H1 (cell line): Measurements from ENCODE around the gene SNX2. TPM values are rescaled to one million over a fixed set of nuclear protein-coding genes. Genes with fewer than 3 reads are reported as not detected.

Source experiments
- CTCF ChIA-PET: fragments of 300-600 bp; sonication (Branson Sonifier 250); formaldehyde crosslinking; loops from one replicate; lab custom pipeline; 2021; ENCODE audit not compliant: partially characterized antibody; lab: Charles Lee
- POLR2A ChIA-PET: fragments of 300-600 bp; sonication (Branson Sonifier 250); formaldehyde crosslinking; loops from one replicate; lab custom pipeline; 2021; ENCODE audit warnings: inconsistent platforms; ENCODE audit not compliant: partially characterized antibody; lab: Charles Lee
- DNase-seq, 2 experiments: peaks; one replicate each; pipeline versions ENCODE4 v3.0.0 to v3.0.0-alpha.2; 2010 to 2022; ENCODE audit warnings: low spot score in 2 of 2, low read depth in 1 of 2, mixed read lengths in 1 of 2
- FAIRE-seq: peaks from 2 replicates; lab custom pipeline; 2011; peaks lifted over from hg19 to GRCh38; lab: Jason Lieb, UNC
- H2AFZ ChIP-seq: 2 replicates; pipeline ENCODE4 v1.8.1; 2012; ENCODE audit warnings: low read length, inconsistent platforms
- H2AK5ac ChIP-seq: 2 replicates; pipeline ENCODE4 v1.6.1; 2013; ENCODE audit warnings: low read depth, low read length
- H2BK120ac ChIP-seq: replicated peaks from 2 replicates; pipeline ENCODE3; 2013; ENCODE audit warnings: low read depth, low read length, inconsistent platforms
- H2BK12ac ChIP-seq: 2 replicates; pipeline ENCODE4 v1.6.1; 2013; ENCODE audit warnings: low read depth, low read length
- H2BK15ac ChIP-seq: 2 replicates; pipeline ENCODE4 v1.6.1; 2013; ENCODE audit warnings: low read length
- H2BK20ac ChIP-seq: 2 replicates; pipeline ENCODE4 v1.6.1; 2013; ENCODE audit warnings: low read length
- H2BK5ac ChIP-seq: 2 replicates; pipeline ENCODE4 v1.6.1; 2013; ENCODE audit warnings: low read depth, low read length
- H3K14ac ChIP-seq: 2 replicates; pipeline ENCODE4 v1.6.1; 2013; ENCODE audit warnings: inconsistent platforms; ENCODE audit not compliant: insufficient read length
- H3K18ac ChIP-seq: 2 replicates; pipeline ENCODE4 v1.6.1; 2013; ENCODE audit warnings: low read length; ENCODE audit errors: extremely low read depth
- H3K23ac ChIP-seq: 2 replicates; pipeline ENCODE4 v1.6.1; 2013; ENCODE audit warnings: inconsistent platforms; ENCODE audit not compliant: insufficient read length
- H3K23me2 ChIP-seq: 2 replicates; pipeline ENCODE4 v1.6.1; 2013; ENCODE audit warnings: low read depth, low read length
- H3K27ac ChIP-seq: 2 replicates; pipeline ENCODE4 v1.6.1; 2011; ENCODE audit warnings: low read depth, low read length, inconsistent platforms
- H3K27me3 ChIP-seq, 4 experiments: replicated peaks in 1 of 4; 1 replicate in 1 of 4; 2 replicates in 3 of 4; pipeline versions ENCODE4 v1.6.1 to v1.8.1; 2011 to 2013; ENCODE audit warnings: low read length in 3 of 4, mild to moderate bottlenecking in 3 of 4, inconsistent platforms in 2 of 4, mixed read lengths in 2 of 4, moderate library complexity in 1 of 4; ENCODE audit not compliant: control insufficient read depth in 3 of 4, insufficient read depth in 3 of 4; ENCODE audit errors: extremely low read depth in 1 of 4
- H3K36me3 ChIP-seq, 4 experiments: 2 replicates each; pipeline versions ENCODE4 v1.6.1 to v1.8.1; 2011 to 2013; ENCODE audit warnings: mild to moderate bottlenecking in 4 of 4, low read length in 3 of 4, moderate library complexity in 2 of 4, control low read depth in 1 of 4, inconsistent platforms in 1 of 4; ENCODE audit not compliant: insufficient read depth in 4 of 4, control insufficient read depth in 2 of 4
- H3K4ac ChIP-seq: replicated peaks from 2 replicates; pipeline ENCODE3; 2013; ENCODE audit warnings: low read length, low read depth, mixed read lengths, inconsistent platforms; ENCODE audit not compliant: insufficient read length
- H3K4me1 ChIP-seq, 4 experiments: replicated peaks in 1 of 4; 1 replicate in 1 of 4; 2 replicates in 3 of 4; pipeline versions ENCODE4 v1.6.1 to v1.8.1; 2011 to 2013; ENCODE audit warnings: low read length in 3 of 4, inconsistent platforms in 2 of 4, mixed read lengths in 1 of 4; ENCODE audit not compliant: insufficient read depth in 4 of 4, control insufficient read depth in 3 of 4
- H3K4me2 ChIP-seq, 2 experiments: 2 replicates each; pipeline versions ENCODE4 v1.6.1 to v1.8.1; 2011 to 2013; ENCODE audit warnings: low read depth in 2 of 2, low read length in 2 of 2, control low read depth in 1 of 2, inconsistent platforms in 1 of 2, mild to moderate bottlenecking in 1 of 2; ENCODE audit not compliant: insufficient read depth in 1 of 2
- H3K4me3 ChIP-seq, 4 experiments: fragments of 200-600, 300-600 bp in 1 of 4; sonication (generic), shearing (Covaris generic), sonication (Bioruptor Twin) in 1 of 4; 2 replicates each; pipeline versions ENCODE4 v1.5.1 to v1.8.1; 2011 to 2016; ENCODE audit warnings: low read length in 4 of 4, low read depth in 3 of 4, control low read depth in 2 of 4, inconsistent platforms in 2 of 4, mild to moderate bottlenecking in 2 of 4, mixed read lengths in 1 of 4, moderate library complexity in 1 of 4; ENCODE audit not compliant: insufficient read depth in 2 of 4; ENCODE audit errors: extremely low read depth in 1 of 4
- H3K56ac ChIP-seq: replicated peaks from 2 replicates; pipeline ENCODE3; 2013; ENCODE audit warnings: low read depth, mild to moderate bottlenecking, mixed read lengths, low read length, inconsistent platforms; ENCODE audit not compliant: insufficient read length
- H3K79me1 ChIP-seq: 2 replicates; pipeline ENCODE4 v1.6.1; 2013; ENCODE audit warnings: low read depth, low read length, control low read depth
- H3K79me2 ChIP-seq, 2 experiments: 2 replicates each; pipeline versions ENCODE4 v1.6.1 to v1.8.1; 2012 to 2013; ENCODE audit warnings: low read length in 2 of 2, mild to moderate bottlenecking in 2 of 2, inconsistent platforms in 1 of 2; ENCODE audit not compliant: insufficient read depth in 2 of 2, control insufficient read depth in 1 of 2
- H3K9ac ChIP-seq, 4 experiments: replicated peaks in 1 of 4; 1 replicate in 1 of 4; 2 replicates in 3 of 4; pipeline versions ENCODE4 v1.6.1 to v1.8.1; 2011 to 2013; ENCODE audit warnings: low read depth in 3 of 4, low read length in 3 of 4, control low read depth in 2 of 4, mild to moderate bottlenecking in 2 of 4, moderate library complexity in 2 of 4, inconsistent platforms in 1 of 4; ENCODE audit errors: extremely low read depth in 1 of 4
- H3K9me3 ChIP-seq, 2 experiments: 2 replicates each; pipeline versions ENCODE4 v1.6.1 to v1.8.1; 2012 to 2013; ENCODE audit warnings: mild to moderate bottlenecking in 2 of 2, moderate library complexity in 2 of 2, control low read depth in 1 of 2, inconsistent platforms in 1 of 2, low read depth in 1 of 2, low read length in 1 of 2, mixed read lengths in 1 of 2; ENCODE audit not compliant: insufficient read depth in 2 of 2
- H4K20me1 ChIP-seq, 2 experiments: replicated peaks in 1 of 2; 2 replicates each; pipeline versions ENCODE3 to v1.8.1; 2011 to 2013; ENCODE audit warnings: inconsistent platforms in 2 of 2, low read length in 2 of 2, mild to moderate bottlenecking in 1 of 2; ENCODE audit not compliant: insufficient read depth in 2 of 2, control insufficient read depth in 1 of 2
- H4K5ac ChIP-seq: 2 replicates; pipeline ENCODE4 v1.6.1; 2013; ENCODE audit warnings: low read length, low read depth, mixed read lengths, inconsistent platforms; ENCODE audit not compliant: insufficient read length
- H4K8ac ChIP-seq: 2 replicates; pipeline ENCODE4 v1.8.0; 2013; ENCODE audit warnings: mild to moderate bottlenecking, moderate library complexity, low read length, inconsistent platforms; ENCODE audit not compliant: insufficient read depth; ENCODE audit errors: extremely low read depth
- H4K91ac ChIP-seq: replicated peaks from 2 replicates; pipeline ENCODE3; 2013; ENCODE audit warnings: low read length, mixed read lengths, inconsistent platforms; ENCODE audit not compliant: insufficient read length
- CTBP2 ChIP-seq: IDR thresholded peaks from 2 replicates; pipeline ENCODE4 v1.7.0; 2011; ENCODE audit warnings: borderline replicate concordance, mild to moderate bottlenecking, moderate library complexity, mixed read lengths, low read length; ENCODE audit not compliant: insufficient read depth, insufficient read length
- KDM5A ChIP-seq: fragments of 200-600 bp; IDR thresholded peaks from 2 replicates; pipeline ENCODE4 v1.7.1; 2012; ENCODE audit warnings: mild to moderate bottlenecking, low read length, inconsistent platforms, mixed read lengths
- POLR2AphosphoS5 ChIP-seq: IDR thresholded peaks from 2 replicates; pipeline ENCODE4 v1.6.1; 2011; ENCODE audit warnings: low read depth, low read length
- RBBP5 ChIP-seq: IDR thresholded peaks from 2 replicates; pipeline ENCODE4 v1.7.1; 2012; ENCODE audit warnings: low read depth, mild to moderate bottlenecking, inconsistent platforms, low read length, moderate library complexity, borderline replicate concordance
- RXRA ChIP-seq: IDR thresholded peaks from 2 replicates; pipeline ENCODE4 v1.6.1; 2011; ENCODE audit warnings: low read depth, mild to moderate bottlenecking, low read length, moderate library complexity; ENCODE audit not compliant: insufficient read depth
- SIN3A ChIP-seq, 2 experiments: IDR thresholded peaks in 1 of 2; conservative IDR thresholded peaks in 1 of 2; 2 replicates each; pipeline ENCODE4 v1.6.1; 2011 to 2012; ENCODE audit warnings: low read length in 2 of 2, improper control_type of control experiment in 1 of 2, low read depth in 1 of 2, mild to moderate bottlenecking in 1 of 2
- SP1 ChIP-seq: IDR thresholded peaks from 2 replicates; pipeline ENCODE4 v1.6.1; 2011; ENCODE audit warnings: low read depth, low read length
- SUZ12 ChIP-seq: fragments of 200-600 bp; sonication (generic); IDR thresholded peaks from 2 replicates; pipeline ENCODE4 v1.6.1; 2012; ENCODE audit warnings: mild to moderate bottlenecking, inconsistent platforms, low read length, moderate library complexity, mixed read lengths
- TAF1 ChIP-seq: IDR thresholded peaks from 2 replicates; pipeline ENCODE4 v1.6.1; 2011; ENCODE audit warnings: mild to moderate bottlenecking, low read depth, low read length
- TAF7 ChIP-seq: optimal IDR thresholded peaks from 2 replicates; pipeline ENCODE3; 2011; ENCODE audit warnings: low read depth, mild to moderate bottlenecking, inconsistent platforms, low read length, moderate library complexity, borderline replicate concordance
- TBP ChIP-seq: IDR thresholded peaks from 2 replicates; pipeline ENCODE4 v1.6.1; 2011; ENCODE audit warnings: low read depth, low read length, improper control_type of control experiment
- WGBS, 2 experiments: shearing (Covaris generic) in 1 of 2; methylation state at CpG; one replicate each; pipeline versions ENCODE4 v1.1.6 to v1.1.7; 2013 to 2015; ENCODE audit warnings: low lambda C conversion rate in 2 of 2, mixed read lengths in 2 of 2, inconsistent platforms in 1 of 2, low coverage in 1 of 2, missing lambda C conversion rate in 1 of 2; ENCODE audit not compliant: insufficient replicate concordance in 2 of 2, insufficient coverage in 1 of 2, insufficient read length in 1 of 2; ENCODE audit errors: extremely low coverage in 1 of 2, missing lambda C conversion rate in 1 of 2; 5-methylcytosine and 5-hydroxymethylcytosine counted together
- polyA plus RNA-seq, 7 experiments: library from polyadenylated mRNA; depleted of rRNA in 3 of 7; stranded (reverse) in 5 of 7; unstranded in 2 of 7; fragments of >200 nt in 5 of 7; fragments of 200-250 nt in 2 of 7; gene quantifications; 1 replicate in 5 of 7; 2 replicates in 1 of 7; 4 replicates in 1 of 7; pipeline versions ENCODE4 v1.2.1 to v1.2.3, GENCODE V29; 2011 to 2013; ENCODE audit warnings: missing spikeins in 2 of 7, mixed read lengths in 2 of 7
- total RNA-seq: library from RNA; stranded (reverse); fragmentation: NEBNext Ultra II Directional; extraction: Animal tissue kit (Norgen Biotek cat#: 25700); gene quantifications from 2 replicates; pipeline ENCODE4 v1.2.1, GENCODE V29; 2021
- TF ChIP-seq, protein P1 (sequence below): IDR thresholded peaks from 2 replicates; pipeline ENCODE4 v1.6.1; 2011; ENCODE audit warnings: low read length, improper control_type of control experiment

Gene SNX2
- total and polyA plus RNA-seq, 2 of the 8 experiments (the other 6 are each of a cell fraction or from before 2014, with no cell fraction given), result 51.0 to 61.2 TPM

DNA sequence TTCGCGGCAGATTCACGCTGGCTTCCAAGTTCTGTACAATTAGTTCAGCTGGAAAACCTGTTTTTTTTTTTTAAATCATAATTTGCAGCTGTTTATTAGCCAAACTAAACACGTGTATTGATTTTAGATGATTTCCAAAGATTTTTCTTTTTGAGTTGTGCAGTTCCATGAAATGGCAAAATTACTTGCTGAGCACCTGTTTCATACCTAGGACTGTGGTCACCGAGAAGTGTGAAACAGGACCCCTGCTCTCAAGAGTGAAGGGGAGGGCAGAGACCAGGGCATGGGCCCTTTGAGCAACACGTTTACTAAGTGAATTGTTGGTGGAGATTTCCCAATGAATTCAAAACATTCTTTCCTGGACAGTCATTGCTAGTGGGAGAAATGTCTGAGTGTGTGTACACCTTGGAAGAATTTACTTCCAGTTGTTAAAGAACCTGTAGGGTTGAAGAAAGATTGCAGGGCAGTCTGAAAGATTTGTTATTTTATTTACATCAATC lies 71.2 kb downstream of the SNX2 start:
- Histone ChIP-seq H3K9ac (peak overlapping the region; percentile 43 to 72 (median 53); a peak in 4 of 7 replicates), H3K56ac (no peak overlapping the region), H4K8ac (no peak overlapping the region), H4K91ac (no peak overlapping the region), H3K4me3 (peak overlapping the region; percentile 67 to 83 (median 78)), H2BK12ac (no peak overlapping the region), H2BK15ac (no peak overlapping the region), H2AFZ (peak overlapping the region; percentile 80; the same call in 1 of the 2 replicates), H3K18ac (no peak overlapping the region), H2BK120ac (no peak overlapping the region), H3K79me2 (peaks cover 0 to 4% of the 10 kb centered on the region in 2 experiments; a peak in 1 of 4 replicates), H3K14ac (no peak overlapping the region), H2BK20ac (no peak overlapping the region), H2AK5ac (no peak overlapping the region), H3K23me2 (peaks cover 4% of the 10 kb centered on the region), H3K23ac (no peak overlapping the region), H3K4me2 (peak overlapping the region; percentile 74 to 83), H3K27ac (no peak overlapping the region; the same call in 1 of the 2 replicates), H4K5ac (no peak overlapping the region), H2BK5ac (no peak overlapping the region), H3K36me3 (no peaks in the 10 kb centered on the region), H3K4me1 (peaks cover 0 to 10% (median 3%) of the 10 kb centered on the region in 4 experiments; a peak in 4 of 7 replicates), H3K79me1 (no peaks in the 10 kb centered on the region), H3K27me3 (peaks cover 0 to 6% (median 5%) of the 10 kb centered on the region in 4 experiments; a peak in 4 of 7 replicates), H4K20me1 (no peaks in the 10 kb centered on the region), H3K9me3 (no peaks in the 10 kb centered on the region), H3K4ac (no peak overlapping the region)
- DNase-seq (no peak), FAIRE-seq (no peak)
- ChIA-PET CTCF (interaction anchor here (0.7 to 1.1 kb wide), 2 partner anchors 27 to 499 kb away, joined by 3 read pairs; no protein-coding TSS in a partner anchor), POLR2A (interaction anchor here (0.6 to 1.2 kb wide), 5 partner anchors 27 to 617 kb away, joined by 3 to 4 read pairs (median 3); no protein-coding TSS in a partner anchor)
- 9% methylated on average over 6 of the region's 6 CpGs; no CpG with 5 or more reads in 1 of the 2 experiments for WGBS, 2 experiments
- TF ChIP-seq RBBP5 (no peak), POLR2AphosphoS5 (no peak), SIN3A (conservative IDR thresholded peaks at IDR 0.05 in 1 of 2, IDR thresholded peaks at IDR 0.05 in 1 of 2; ENCODE audit: low read depth in 1 of 2, low read length in 2 of 2) (no peak), KDM5A (no peak), RXRA (no peak), SUZ12 (no peak), SP1 (no peak), CTBP2 (no peak), TAF1 (no peak), TAF7 (no peak), TBP (no peak)
- TF ChIP-seq, protein P1, sequence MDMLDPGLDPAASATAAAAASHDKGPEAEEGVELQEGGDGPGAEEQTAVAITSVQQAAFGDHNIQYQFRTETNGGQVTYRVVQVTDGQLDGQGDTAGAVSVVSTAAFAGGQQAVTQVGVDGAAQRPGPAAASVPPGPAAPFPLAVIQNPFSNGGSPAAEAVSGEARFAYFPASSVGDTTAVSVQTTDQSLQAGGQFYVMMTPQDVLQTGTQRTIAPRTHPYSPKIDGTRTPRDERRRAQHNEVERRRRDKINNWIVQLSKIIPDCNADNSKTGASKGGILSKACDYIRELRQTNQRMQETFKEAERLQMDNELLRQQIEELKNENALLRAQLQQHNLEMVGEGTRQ, result no peak
